Activated CD4-positive, CD25-positive, alpha-beta regulatory T cell treated with anti-CD3 and anti-CD28 coated beads, Interleukin-2, amount 50 U/mL, for 16 hours (primary cell): ENCODE results near the gene RBM10.

Experiments used
- DNase-seq: peaks from one replicate; pipeline ENCODE4 v3.0.0-alpha.2; 2020; ENCODE audit warnings: low read depth, low spot score

RBM10 gene

GRCh38 chrX:47148946-47149345 lies 3.9 kb downstream of the RBM10 start:
- no peak for DNase-seq

DNA sequence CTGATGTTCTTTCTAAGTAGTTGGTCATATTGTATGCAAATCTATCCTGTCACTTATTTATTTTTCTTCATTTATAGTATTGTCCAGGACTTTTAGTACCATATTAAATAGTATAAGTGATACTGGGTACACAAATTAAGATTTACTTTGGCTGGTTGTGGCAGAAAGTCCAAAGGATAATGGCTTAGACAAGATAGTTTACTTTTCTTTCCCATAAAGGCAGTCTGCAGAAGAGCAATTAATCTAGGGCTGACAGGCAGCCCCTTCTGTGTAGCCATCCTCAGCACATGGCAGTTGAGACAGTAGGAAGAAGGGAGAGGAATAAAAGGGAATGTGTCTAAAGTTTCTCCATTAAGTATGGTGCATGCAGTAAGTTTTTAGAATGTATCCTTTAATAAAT lies 6.4 kb downstream of the RBM10 start:
- no peak for DNase-seq

- DNase-seq: no peak
Measured at GRCh38 chrX:47156611-47157520, 11.8 kb downstream of the RBM10 start.

GRCh38 chrX:47158131-47158530 lies 13.1 kb downstream of the RBM10 start:
- no peak for DNase-seq

DNA sequence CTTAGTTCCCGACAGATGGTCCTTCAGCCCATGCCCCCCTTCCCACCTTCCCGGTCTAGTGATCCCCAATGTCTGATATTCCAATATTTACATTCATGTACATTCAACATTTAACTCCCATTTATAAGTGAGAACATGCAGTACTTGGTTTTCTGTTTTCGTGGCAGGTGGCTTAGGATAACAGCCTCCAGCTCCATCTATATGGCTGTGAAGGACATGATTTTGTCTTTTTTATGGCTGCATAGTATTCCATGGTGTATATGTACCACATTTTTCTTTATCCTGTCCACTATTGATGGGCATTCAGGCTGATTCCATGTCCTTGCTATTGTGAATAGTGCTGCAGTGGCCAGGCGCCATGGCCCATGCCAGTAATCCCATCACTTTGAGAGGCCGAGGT lies 13.8 kb downstream of the RBM10 start:
- no peak for DNase-seq

GRCh38 chrX:47160781-47161180 lies 15.8 kb downstream of the RBM10 start:
- DNase-seq: no peak

DNA sequence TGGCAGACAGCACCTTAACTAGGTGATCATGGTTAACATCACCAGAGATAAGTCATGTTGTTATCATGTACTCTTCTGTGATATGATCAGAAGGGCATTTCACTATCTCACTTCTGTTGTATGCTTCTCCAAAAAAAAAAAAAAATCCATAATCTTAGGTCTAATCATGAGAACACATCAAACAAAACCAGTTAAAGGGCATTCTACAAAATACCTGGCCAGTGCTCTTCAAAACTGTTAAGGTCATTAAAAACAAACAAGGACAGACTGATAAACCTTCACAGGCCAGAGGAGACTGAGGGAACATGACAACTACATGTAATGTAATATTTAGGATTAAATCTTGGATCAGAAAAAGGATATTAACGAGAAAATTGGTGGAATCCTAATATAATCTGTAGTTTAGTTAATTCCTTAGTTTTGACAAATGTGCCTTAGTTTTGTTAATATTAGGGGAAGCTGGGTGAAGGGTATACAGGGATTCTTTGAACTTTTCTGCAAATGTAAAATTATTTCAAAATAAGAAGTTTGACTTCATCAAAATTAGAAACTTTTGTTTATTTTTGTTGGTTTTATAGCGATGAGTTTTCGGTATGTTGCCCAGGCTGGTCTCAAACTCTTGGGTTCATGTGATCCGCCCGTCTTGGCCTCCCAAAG lies 18.0 kb downstream of the RBM10 start:
- DNase-seq: no peak

GRCh38 chrX:47164420-47164819 lies 19.4 kb downstream of the RBM10 start:
- no peak for DNase-seq

- no peak for DNase-seq
Measured at GRCh38 chrX:47166126-47166525, 21.1 kb downstream of the RBM10 start.

DNA sequence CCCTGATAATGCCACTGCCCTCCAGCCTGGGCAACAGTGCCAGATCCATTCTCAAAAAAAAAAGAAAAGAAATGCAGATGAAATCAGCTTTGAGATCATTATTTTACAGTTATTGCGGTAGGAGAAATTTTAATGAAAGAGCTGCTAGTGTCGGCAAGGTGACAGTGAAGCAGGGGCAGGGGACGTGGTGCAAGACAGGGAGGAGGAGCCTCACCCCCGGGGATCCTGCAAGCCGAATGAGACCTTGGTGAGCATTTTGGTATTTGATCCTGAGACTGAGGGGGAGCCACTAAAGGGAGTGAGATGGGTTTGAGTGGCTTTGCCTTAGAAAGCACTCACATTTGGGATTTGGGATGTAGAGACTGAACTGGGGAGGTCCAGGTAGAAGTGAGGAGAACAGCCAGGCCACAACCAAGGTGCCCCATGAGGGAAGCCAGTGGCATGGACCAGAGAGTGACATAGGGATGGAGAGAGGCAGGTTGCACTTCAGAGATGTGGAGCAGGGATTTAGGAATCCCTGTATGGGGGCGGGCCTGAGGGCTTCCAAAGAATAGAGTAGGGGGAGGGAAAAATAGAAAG lies 23.6 kb downstream of the RBM10 start:
- no peak for DNase-seq

DNA sequence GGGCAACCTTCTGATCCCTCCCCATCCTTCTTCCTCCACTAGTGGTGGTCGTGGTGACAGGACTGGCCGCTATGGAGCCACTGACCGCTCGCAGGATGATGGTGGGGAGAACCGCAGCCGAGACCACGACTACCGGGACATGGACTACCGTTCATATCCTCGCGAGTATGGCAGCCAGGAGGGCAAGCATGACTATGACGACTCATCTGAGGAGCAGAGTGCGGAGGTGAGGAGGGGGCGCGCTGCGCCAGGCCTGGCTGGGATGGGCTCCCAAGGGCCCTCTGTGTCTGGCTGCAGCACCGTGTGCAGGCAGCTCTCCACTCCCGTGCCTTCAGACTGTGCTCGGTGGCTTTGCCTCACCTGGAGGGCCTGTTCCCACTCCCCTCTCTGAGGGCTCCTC lies 24.3 kb downstream of the RBM10 start:
- DNase-seq: no peak

GRCh38 chrX:47169726-47170515 lies 24.9 kb downstream of the RBM10 start:
- no peak for DNase-seq

DNA sequence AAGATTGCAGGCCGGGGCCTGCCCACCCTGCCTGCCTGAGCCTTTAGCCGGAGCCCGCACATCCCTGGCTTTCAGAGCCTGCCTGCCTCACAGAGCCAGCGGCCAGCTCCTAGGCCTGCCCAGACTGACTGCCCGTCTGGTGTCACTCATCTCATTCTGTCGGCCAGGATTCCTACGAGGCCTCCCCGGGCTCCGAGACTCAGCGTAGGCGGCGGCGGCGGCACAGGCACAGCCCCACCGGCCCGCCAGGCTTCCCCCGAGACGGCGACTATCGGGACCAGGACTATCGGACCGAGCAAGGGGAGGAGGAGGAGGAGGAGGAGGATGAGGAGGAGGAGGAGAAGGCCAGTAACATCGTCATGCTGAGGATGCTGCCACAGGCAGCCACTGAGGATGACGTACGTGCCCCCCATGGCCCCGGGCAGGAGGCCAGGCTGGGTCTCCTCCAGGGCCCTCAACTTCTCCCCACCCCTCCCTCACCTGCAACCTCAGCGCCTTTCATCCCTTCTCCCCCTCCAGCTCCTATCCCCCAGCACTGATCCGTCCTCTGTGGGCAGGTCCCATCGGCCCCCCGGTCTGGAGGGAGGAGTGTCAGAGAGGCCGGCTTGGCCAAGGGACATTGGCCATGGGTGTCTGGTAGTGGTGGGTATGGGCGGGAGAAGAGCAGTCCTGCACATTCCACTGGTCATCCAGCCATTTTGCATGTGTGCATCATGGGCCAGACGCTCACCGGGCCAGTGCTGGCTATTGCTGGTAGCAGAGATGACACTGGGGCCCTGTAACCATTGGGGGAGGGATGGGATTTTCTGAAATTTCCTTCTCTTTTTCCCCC lies 26.1 kb downstream of the RBM10 start:
- DNase-seq: no peak

- DNase-seq: no peak
Measured at GRCh38 chrX:47171996-47172395, 27.0 kb downstream of the RBM10 start.

DNA sequence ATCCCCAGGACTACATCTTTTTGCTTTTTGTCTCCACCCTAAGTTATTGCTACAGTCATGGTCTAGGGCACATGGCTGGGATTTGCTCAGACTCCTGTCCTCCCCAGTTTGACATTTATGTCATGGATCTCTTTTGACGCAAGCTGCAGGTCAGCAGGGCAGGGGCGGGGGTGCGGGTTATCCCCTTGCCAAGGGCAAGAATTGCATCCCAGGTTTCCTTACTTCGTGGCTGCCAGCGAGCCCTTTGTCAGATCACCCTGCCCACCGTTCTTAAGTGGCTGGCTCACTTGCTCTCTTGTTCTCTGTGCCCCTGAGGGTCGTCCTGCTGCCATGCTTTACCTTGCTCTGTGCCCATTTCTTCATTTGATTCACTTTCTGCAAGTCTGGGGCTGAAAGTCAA lies 27.5 kb downstream of the RBM10 start:
- DNase-seq: no peak

- DNase-seq: no peak
Measured at GRCh38 chrX:47172971-47173792, 28.2 kb downstream of the RBM10 start.

GRCh38 chrX:47174376-47174775 lies 29.4 kb downstream of the RBM10 start:
- DNase-seq: no peak

- DNase-seq: no peak
Measured at GRCh38 chrX:47174846-47175587, 30.0 kb downstream of the RBM10 start.

DNA sequence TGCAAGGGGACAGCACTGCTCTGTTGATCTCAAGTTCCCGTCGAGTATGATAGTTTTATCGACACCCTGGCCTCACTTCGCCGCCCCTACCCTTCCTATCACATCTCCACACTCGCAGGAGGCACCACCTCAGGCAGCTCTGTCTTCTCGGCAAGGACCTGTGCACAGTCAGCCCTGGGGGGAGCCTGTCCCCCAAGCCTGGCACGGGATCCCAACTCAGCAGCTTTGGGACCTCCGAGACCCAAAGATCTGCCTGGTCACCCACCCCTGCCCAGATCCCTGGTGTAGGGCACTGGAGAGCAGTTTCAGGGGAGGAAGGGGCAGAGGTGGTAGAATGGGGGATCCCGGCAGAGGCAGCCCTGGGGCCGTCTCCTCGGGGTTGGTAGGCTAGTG lies 30.6 kb downstream of the RBM10 start:
- DNase-seq: no peak
